ENCODE data around the gene OR6J1.

The OR6J1 gene

GRCh38 chr14:22656226-22656625 lies 12.1 kb upstream of the OR6J1 start:
- no peak overlapping the region for H3K23ac ChIP-seq (ENCODE audit: low read depth, low read length, poor library complexity)
- H3K9ac ChIP-seq (ENCODE audit: low read depth, low read length, poor library complexity), result no peak overlapping the region
- H2AFZ ChIP-seq (ENCODE audit: low read length), result no peak overlapping the region
- H3K27ac ChIP-seq (replicated peaks; ENCODE audit: low read length), result no peak overlapping the region
- H4K91ac ChIP-seq (ENCODE audit: low read depth, low read length, poor library complexity), result no peak overlapping the region
- WGBS, 2 donors (ENCODE audit: extremely low coverage in 2 of 2, insufficient read length in 2 of 2, insufficient replicate concordance in 1 of 2), result no CpG with 5 or more reads among the region's 2 CpGs
- H3K79me1 ChIP-seq (ENCODE audit: low read depth, low read length), result no peaks in the 10 kb centered on the region
- H3K36me3 ChIP-seq (replicated peaks in 1 of 2; ENCODE audit: control insufficient read depth in 2 of 2, insufficient read depth in 2 of 2, low read length in 2 of 2), result no peaks in the 10 kb centered on the region
- no peak for DNase-seq (ENCODE audit: low spot score)
- H2BK15ac ChIP-seq (ENCODE audit: low read length), result no peak overlapping the region
- H3K14ac ChIP-seq (ENCODE audit: low read length), result no peak overlapping the region
- H2BK5ac ChIP-seq (ENCODE audit: low read length), result no peak overlapping the region
- no peak overlapping the region for H2BK12ac ChIP-seq (ENCODE audit: low read length)
- H2AK5ac ChIP-seq (ENCODE audit: low read depth, low read length), result no peak overlapping the region
- H4K8ac ChIP-seq (ENCODE audit: low read depth, low read length), result no peak overlapping the region
- H3K4me2 ChIP-seq (ENCODE audit: insufficient read depth, low read length, poor library complexity, severe bottlenecking), result no peak overlapping the region
- H2BK120ac ChIP-seq (ENCODE audit: low read depth, low read length), result no peak overlapping the region
- H3K9me3 ChIP-seq (replicated peaks in 1 of 2; ENCODE audit: control insufficient read depth in 2 of 2, insufficient read depth in 1 of 2, low read depth in 1 of 2, low read length in 2 of 2), result no peaks in the 10 kb centered on the region
- H3K4ac ChIP-seq (ENCODE audit: low read length), result no peak overlapping the region
- H3K18ac ChIP-seq (ENCODE audit: low read length), result no peak overlapping the region
- no peak overlapping the region for H3K4me3 ChIP-seq (ENCODE audit: low read length in 2 of 2)
- H3K4me1 ChIP-seq (ENCODE audit: control insufficient read depth in 2 of 2, insufficient read depth in 1 of 2, low read depth in 1 of 2, low read length in 2 of 2), result no peaks in the 10 kb centered on the region
- peaks cover 0 to 14% (median 2%) of the 10 kb centered on the region in 3 experiments for H3K27me3 ChIP-seq (ENCODE audit: control insufficient read depth in 3 of 3, insufficient read depth in 3 of 3, low read depth in 1 of 3, low read length in 3 of 3)

- Histone ChIP-seq H3K79me1 (ENCODE audit: low read depth, low read length) (no peaks in the 10 kb centered on the region), H3K9me3 (replicated peaks in 1 of 2; ENCODE audit: control insufficient read depth in 2 of 2, insufficient read depth in 1 of 2, low read depth in 1 of 2, low read length in 2 of 2) (no peaks in the 10 kb centered on the region), H4K8ac (ENCODE audit: low read depth, low read length) (no peak overlapping the region), H2AK5ac (ENCODE audit: low read depth, low read length) (no peak overlapping the region), H3K4me2 (ENCODE audit: insufficient read depth, low read length, poor library complexity, severe bottlenecking) (no peak overlapping the region), H2BK15ac (ENCODE audit: low read length) (no peak overlapping the region), H3K4me3 (ENCODE audit: low read length in 2 of 2) (no peak overlapping the region), H4K91ac (ENCODE audit: low read depth, low read length, poor library complexity) (no peak overlapping the region), H2BK120ac (ENCODE audit: low read depth, low read length) (no peak overlapping the region), H3K27me3 (ENCODE audit: control insufficient read depth in 3 of 3, insufficient read depth in 3 of 3, low read depth in 1 of 3, low read length in 3 of 3) (peaks cover 0 to 28% (median 0%) of the 10 kb centered on the region in 3 experiments), H3K18ac (ENCODE audit: low read length) (no peak overlapping the region), H3K27ac (replicated peaks; ENCODE audit: low read length) (no peak overlapping the region), H3K14ac (ENCODE audit: low read length) (no peak overlapping the region), H3K36me3 (replicated peaks in 1 of 2; ENCODE audit: control insufficient read depth in 2 of 2, insufficient read depth in 2 of 2, low read length in 2 of 2) (no peaks in the 10 kb centered on the region), H2AFZ (ENCODE audit: low read length) (peak overlapping the region; percentile 66), H3K23ac (ENCODE audit: low read depth, low read length, poor library complexity) (no peak overlapping the region), H2BK5ac (ENCODE audit: low read length) (no peak overlapping the region), H3K9ac (ENCODE audit: low read depth, low read length, poor library complexity) (no peak overlapping the region), H2BK12ac (ENCODE audit: low read length) (no peak overlapping the region), H3K4ac (ENCODE audit: low read length) (no peak overlapping the region), H3K4me1 (ENCODE audit: control insufficient read depth in 2 of 2, insufficient read depth in 1 of 2, low read depth in 1 of 2, low read length in 2 of 2) (no peaks in the 10 kb centered on the region)
- peak; percentile 63 for DNase-seq (ENCODE audit: low spot score)
- no CpG with 5 or more reads among the region's 4 CpGs for WGBS, 2 donors (ENCODE audit: extremely low coverage in 2 of 2, insufficient read length in 2 of 2, insufficient replicate concordance in 1 of 2)
Observed at GRCh38 chr14:22653012-22653621, 9.0 kb upstream of the OR6J1 start.

GRCh38 chr14:22651586-22651985 lies 7.4 kb upstream of the OR6J1 start:
- Histone ChIP-seq H2AFZ (ENCODE audit: low read length) (no peak overlapping the region), H3K4me2 (ENCODE audit: insufficient read depth, low read length, poor library complexity, severe bottlenecking) (no peak overlapping the region), H3K79me1 (ENCODE audit: low read depth, low read length) (no peaks in the 10 kb centered on the region), H2BK15ac (ENCODE audit: low read length) (no peak overlapping the region), H2BK5ac (ENCODE audit: low read length) (no peak overlapping the region), H2BK12ac (ENCODE audit: low read length) (no peak overlapping the region), H3K23ac (ENCODE audit: low read depth, low read length, poor library complexity) (no peak overlapping the region), H3K14ac (ENCODE audit: low read length) (no peak overlapping the region), H3K4me1 (ENCODE audit: control insufficient read depth in 2 of 2, insufficient read depth in 1 of 2, low read depth in 1 of 2, low read length in 2 of 2) (no peaks in the 10 kb centered on the region), H4K91ac (ENCODE audit: low read depth, low read length, poor library complexity) (no peak overlapping the region), H3K27me3 (ENCODE audit: control insufficient read depth in 3 of 3, insufficient read depth in 3 of 3, low read depth in 1 of 3, low read length in 3 of 3) (peaks cover 0 to 28% (median 0%) of the 10 kb centered on the region in 3 experiments), H3K27ac (replicated peaks; ENCODE audit: low read length) (no peak overlapping the region), H3K9me3 (replicated peaks in 1 of 2; ENCODE audit: control insufficient read depth in 2 of 2, insufficient read depth in 1 of 2, low read depth in 1 of 2, low read length in 2 of 2) (no peaks in the 10 kb centered on the region), H2BK120ac (ENCODE audit: low read depth, low read length) (no peak overlapping the region), H3K4ac (ENCODE audit: low read length) (no peak overlapping the region), H3K18ac (ENCODE audit: low read length) (no peak overlapping the region), H3K9ac (ENCODE audit: low read depth, low read length, poor library complexity) (no peak overlapping the region), H2AK5ac (ENCODE audit: low read depth, low read length) (no peak overlapping the region), H3K36me3 (replicated peaks in 1 of 2; ENCODE audit: control insufficient read depth in 2 of 2, insufficient read depth in 2 of 2, low read length in 2 of 2) (no peaks in the 10 kb centered on the region), H4K8ac (ENCODE audit: low read depth, low read length) (no peak overlapping the region), H3K4me3 (ENCODE audit: low read length in 2 of 2) (no peak overlapping the region)
- no peak for DNase-seq (ENCODE audit: low spot score)
- WGBS, 2 donors (ENCODE audit: extremely low coverage in 2 of 2, insufficient read length in 2 of 2, insufficient replicate concordance in 1 of 2), result no CpG with 5 or more reads among the region's 2 CpGs

GRCh38 chr14:22650960-22651521 lies 6.9 kb upstream of the OR6J1 start:
- H3K27me3 ChIP-seq (ENCODE audit: control insufficient read depth in 3 of 3, insufficient read depth in 3 of 3, low read depth in 1 of 3, low read length in 3 of 3), result peaks cover 0 to 25% (median 0%) of the 10 kb centered on the region in 3 experiments
- H2BK12ac ChIP-seq (ENCODE audit: low read length), result no peak overlapping the region
- no peaks in the 10 kb centered on the region for H3K79me1 ChIP-seq (ENCODE audit: low read depth, low read length)
- H3K36me3 ChIP-seq (replicated peaks in 1 of 2; ENCODE audit: control insufficient read depth in 2 of 2, insufficient read depth in 2 of 2, low read length in 2 of 2), result no peaks in the 10 kb centered on the region
- no CpG with 5 or more reads among the region's 3 CpGs for WGBS, 2 donors (ENCODE audit: extremely low coverage in 2 of 2, insufficient read length in 2 of 2, insufficient replicate concordance in 1 of 2)
- H3K4me3 ChIP-seq (ENCODE audit: low read length in 2 of 2), result no peak overlapping the region
- H3K9me3 ChIP-seq (replicated peaks in 1 of 2; ENCODE audit: control insufficient read depth in 2 of 2, insufficient read depth in 1 of 2, low read depth in 1 of 2, low read length in 2 of 2), result no peaks in the 10 kb centered on the region
- no peak overlapping the region for H3K23ac ChIP-seq (ENCODE audit: low read depth, low read length, poor library complexity)
- DNase-seq (ENCODE audit: low spot score), result no peak
- no peak overlapping the region for H2BK120ac ChIP-seq (ENCODE audit: low read depth, low read length)
- no peak overlapping the region for H2AFZ ChIP-seq (ENCODE audit: low read length)
- H2BK15ac ChIP-seq (ENCODE audit: low read length), result no peak overlapping the region
- H4K91ac ChIP-seq (ENCODE audit: low read depth, low read length, poor library complexity), result no peak overlapping the region
- no peak overlapping the region for H2AK5ac ChIP-seq (ENCODE audit: low read depth, low read length)
- H3K18ac ChIP-seq (ENCODE audit: low read length), result no peak overlapping the region
- no peak overlapping the region for H3K14ac ChIP-seq (ENCODE audit: low read length)
- no peak overlapping the region for H3K4me2 ChIP-seq (ENCODE audit: insufficient read depth, low read length, poor library complexity, severe bottlenecking)
- H3K4me1 ChIP-seq (ENCODE audit: control insufficient read depth in 2 of 2, insufficient read depth in 1 of 2, low read depth in 1 of 2, low read length in 2 of 2), result no peaks in the 10 kb centered on the region
- H2BK5ac ChIP-seq (ENCODE audit: low read length), result no peak overlapping the region
- H4K8ac ChIP-seq (ENCODE audit: low read depth, low read length), result no peak overlapping the region
- no peak overlapping the region for H3K27ac ChIP-seq (replicated peaks; ENCODE audit: low read length)
- H3K9ac ChIP-seq (ENCODE audit: low read depth, low read length, poor library complexity), result no peak overlapping the region
- H3K4ac ChIP-seq (ENCODE audit: low read length), result no peak overlapping the region
